GM21737 (cell line): ENCODE results near the gene DPY30.

Experiments used
- ATAC-seq: cut with Tn5 transposase; IDR thresholded peaks from one replicate; pipeline ENCODE4 v1.9.1; 2021; ENCODE audit warnings: mild to moderate bottlenecking, moderate library complexity; ENCODE audit not compliant: unreplicated experiment

The DPY30 gene

GRCh38 chr2:32010280-32010669 lies 29.3 kb downstream of the DPY30 start:
- ATAC-seq, result peak; percentile 41

GRCh38 chr2:32009516-32010256 lies 29.9 kb downstream of the DPY30 start:
- peak; percentile 24 for ATAC-seq

DNA sequence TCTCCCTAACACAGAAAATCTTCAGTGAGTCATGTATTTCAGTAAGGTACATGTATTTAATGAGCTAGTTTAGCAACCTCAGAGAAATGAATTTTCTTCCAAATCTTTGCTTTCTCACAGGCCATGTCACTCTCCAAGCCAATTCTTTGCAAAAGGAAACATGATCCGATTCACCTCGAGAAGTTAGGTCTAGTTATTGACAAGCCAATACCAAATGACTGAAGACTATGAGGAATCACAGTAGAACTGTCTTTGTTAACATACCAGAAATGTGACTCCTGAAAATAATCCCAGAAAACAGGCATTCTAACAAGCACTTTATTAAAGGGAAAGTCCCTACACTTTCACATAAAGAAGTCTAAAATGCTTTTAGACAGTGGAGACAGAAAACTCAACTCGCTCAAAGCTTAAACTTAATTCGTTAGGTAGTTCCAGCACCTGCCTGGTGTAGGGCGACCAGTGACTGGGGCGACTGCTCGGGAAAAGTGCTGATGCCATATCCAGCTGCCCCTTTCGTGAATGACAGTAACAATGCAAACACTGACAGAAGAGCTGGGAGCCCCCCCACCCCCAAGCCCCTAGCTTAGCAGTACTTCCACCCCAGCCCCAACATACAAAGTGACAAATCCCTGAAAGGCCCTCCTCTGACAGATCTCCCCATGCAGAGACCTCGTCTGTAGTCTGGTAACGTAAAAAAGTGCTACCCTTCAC lies 30.6 kb downstream of the DPY30 start:
- no peak for ATAC-seq

DNA sequence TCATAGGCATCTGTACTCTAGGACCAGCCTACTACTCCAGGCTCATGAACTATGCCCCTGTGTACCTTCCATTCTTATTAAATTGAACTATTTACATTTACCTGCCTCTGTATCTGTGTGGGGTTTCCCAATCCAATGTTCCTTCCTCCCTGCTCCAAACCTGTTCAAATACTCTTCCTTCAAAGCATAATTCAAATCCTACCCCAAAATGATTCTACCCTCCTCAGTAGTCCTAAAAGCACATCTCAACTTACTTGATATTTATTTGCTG lies 32.5 kb downstream of the DPY30 start:
- ATAC-seq, result no peak

DNA sequence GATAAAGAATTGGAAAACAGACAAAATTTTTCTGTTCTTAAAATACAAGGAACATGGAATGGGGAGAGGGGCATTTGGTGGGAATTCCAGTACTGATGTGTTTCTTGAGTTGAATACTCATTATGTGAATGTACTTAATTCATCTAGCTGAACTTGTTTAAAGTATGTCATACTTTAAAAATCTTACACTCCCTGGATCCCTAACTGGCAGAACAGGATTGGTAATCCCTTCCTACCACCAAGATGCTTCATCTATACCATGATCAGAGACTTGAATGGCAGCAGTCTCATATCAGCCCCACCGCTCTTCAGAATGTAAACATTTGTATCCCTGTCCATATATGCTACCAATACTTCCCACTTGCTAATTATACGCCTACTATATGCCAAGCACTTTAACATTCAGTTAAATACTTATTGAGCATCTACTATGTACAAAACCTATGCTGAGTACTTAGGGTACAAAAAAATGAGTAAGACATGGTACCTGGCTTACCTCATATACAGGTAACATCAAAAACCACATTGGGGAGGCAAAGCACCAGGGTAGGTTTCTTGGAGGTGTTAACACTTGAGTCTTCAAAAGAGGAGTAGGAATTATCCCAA lies 34.1 kb downstream of the DPY30 start:
- ATAC-seq, result no peak

DNA sequence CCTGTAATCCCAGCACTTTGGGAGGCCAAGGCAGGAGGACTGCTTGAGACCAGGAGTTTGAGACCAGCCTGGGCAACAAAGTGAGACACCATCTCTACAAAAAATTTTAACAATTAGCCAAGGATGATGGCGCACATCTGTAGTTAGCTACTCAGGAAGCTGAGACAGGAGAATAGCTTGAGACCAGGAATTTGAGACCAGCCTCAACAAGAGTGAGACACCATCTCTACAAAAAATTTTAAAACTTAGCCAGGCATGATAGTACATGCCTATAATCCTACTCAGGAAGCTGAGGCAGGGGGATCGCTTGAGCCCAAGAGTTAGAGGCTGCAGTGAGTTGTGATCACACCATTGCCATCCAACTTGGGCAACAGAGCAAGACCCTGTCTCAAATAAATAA lies 35.8 kb downstream of the DPY30 start:
- ATAC-seq, result no peak

DNA sequence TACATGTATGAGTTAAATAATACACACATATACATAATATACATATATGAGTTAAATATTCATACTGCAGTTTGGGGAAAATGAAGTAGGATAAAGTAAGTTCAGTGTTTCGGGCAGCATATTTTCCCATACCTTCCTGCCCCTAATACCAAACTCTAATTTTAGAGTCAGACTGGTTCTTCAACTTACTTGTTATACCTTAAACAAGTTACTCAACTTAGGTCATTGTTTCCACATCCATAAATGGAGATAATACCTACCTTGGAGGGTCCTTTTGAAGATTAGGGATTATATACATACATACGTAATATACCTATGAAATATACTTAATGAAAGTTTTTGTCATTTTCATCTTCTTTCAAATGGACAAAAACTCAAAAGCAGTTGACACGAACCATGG lies 37.2 kb downstream of the DPY30 start:
- no peak for ATAC-seq

- ATAC-seq, result no peak
Observed at GRCh38 chr2:31999438-31999837, 40.2 kb downstream of the DPY30 start.

- no peak for ATAC-seq
Observed at GRCh38 chr2:31998731-31999383, 40.7 kb downstream of the DPY30 start.

DNA sequence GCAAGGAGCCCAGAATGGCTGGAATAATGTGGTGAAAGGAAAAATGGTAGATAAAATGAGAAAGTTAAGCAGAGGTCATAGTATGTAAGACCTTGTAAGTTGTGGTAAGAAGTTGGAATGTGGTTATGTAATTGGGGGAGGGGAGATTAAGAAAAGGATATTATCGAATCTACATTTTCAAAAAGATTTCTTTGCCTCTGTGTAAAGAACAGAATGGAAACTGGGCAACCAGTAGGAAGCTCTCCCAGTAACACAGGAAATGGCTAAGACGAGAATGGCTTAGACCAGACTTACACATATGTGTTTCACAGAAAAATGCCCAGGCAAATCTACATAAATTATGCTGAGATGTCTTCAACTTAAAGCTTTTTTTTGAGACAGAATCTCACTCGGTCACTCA lies 42.0 kb downstream of the DPY30 start:
- ATAC-seq, result no peak

GRCh38 chr2:31996571-31997150 lies 42.9 kb downstream of the DPY30 start:
- no peak for ATAC-seq

- ATAC-seq, result no peak
Observed at GRCh38 chr2:31992934-31993333, 46.7 kb downstream of the DPY30 start.

- ATAC-seq, result no peak
Observed at GRCh38 chr2:31992025-31992579, 47.5 kb downstream of the DPY30 start.

DNA sequence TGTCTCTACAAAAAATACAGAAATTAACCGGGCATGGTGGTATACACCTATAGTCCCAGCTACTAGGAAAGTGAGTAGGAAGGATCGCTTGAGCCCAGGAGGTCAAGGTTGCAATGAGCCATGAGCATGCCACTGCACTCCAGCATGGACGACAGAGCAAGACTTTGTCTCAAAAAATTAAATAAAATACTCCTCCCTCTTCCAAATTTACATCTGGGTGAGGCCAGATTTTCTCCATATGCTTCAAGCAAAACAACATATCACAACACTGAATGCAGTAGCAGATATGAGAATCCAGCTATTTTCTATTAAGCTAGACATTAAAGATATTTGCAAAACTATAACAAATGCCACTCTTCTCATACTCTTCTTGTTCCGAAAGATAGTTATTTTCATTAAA lies 49.7 kb downstream of the DPY30 start:
- no peak for ATAC-seq

DNA sequence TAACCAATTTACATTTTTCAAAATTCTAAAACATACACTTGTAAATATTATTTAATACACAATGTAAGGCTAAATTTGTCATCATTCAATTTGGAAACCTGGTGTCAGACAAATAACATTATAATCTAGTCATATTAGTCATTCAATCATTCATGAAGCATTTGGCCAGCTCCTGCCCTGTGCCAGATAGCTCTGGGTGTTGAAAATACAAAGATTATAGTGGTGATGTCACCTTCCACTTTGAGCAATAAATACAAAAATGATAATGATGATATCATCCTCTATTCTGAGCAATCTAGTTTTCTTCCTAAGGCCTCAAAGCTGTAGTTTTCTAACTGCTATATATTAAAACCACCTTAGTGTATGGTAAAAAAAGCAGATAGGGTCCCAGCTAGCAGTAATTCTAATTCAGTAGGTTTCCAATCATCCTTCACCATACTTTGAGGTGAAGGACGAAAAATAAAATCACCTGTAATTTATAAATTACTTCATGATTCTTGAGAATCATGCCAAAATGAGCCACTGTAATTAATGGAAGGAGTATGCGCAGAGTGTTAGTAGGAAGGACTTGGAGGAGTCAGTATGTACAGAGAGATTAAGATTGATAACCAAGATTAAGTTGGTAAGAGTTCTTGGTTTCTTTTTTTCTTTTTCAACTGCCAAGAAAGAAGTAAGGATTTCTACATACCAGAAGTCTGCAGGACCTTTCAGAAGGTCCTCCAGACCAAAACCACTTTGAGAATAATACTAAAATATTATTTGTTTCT lies 52.0 kb downstream of the DPY30 start:
- ATAC-seq, result no peak

DNA sequence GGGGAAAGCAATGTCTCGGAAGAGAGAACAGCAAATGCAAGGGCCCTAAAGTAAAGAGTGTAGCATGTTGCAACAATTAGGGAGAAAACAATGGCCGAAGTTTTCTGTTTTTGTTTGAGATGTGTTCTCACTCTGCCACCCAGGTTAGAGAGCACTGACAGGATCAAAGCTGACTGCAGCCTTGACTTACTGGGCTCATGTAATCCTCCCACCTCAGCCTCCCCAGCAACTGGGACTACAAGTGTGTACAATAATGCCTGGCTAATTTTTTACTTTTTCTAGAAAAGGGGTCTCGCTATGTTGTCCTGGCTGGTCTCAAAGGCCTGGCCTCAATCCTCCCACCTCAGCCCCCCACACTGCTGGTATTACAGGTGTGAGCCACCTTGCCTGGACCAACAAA lies 52.7 kb downstream of the DPY30 start:
- no peak for ATAC-seq

GRCh38 chr2:31983762-31984467 lies 55.7 kb downstream of the DPY30 start:
- ATAC-seq, result no peak

DNA sequence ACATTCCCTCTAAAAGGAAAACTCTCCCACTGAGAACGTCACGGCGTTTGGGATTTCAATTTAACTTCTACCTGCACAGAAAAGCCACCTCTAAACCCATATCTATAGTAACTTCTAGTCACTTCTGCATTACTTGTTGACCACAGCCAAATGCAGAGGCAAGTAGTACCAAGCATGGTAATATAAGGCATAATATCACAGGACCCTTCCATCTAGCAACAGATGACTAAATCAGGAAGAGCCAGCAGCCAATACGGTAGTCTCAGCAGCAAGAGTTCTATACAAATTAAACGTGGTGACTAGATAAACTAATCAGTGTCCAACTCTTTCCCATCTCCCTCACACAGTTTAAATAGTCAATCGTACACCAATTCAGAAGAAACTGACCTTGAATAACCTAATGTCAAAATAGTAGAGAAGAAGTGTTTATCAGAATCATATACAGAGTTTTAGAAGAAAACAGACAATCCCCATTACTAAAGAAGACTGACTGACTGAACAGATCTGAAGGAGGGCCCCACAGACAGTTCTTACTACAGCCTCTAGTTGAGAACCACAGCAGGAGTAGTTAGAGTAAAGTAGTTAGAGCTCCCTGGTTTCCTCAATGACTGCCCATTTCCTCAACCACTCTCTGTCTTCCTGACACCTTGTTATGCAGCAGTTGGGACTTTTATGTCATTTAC lies 58.8 kb downstream of the DPY30 start:
- peak; percentile 98 for ATAC-seq

DNA sequence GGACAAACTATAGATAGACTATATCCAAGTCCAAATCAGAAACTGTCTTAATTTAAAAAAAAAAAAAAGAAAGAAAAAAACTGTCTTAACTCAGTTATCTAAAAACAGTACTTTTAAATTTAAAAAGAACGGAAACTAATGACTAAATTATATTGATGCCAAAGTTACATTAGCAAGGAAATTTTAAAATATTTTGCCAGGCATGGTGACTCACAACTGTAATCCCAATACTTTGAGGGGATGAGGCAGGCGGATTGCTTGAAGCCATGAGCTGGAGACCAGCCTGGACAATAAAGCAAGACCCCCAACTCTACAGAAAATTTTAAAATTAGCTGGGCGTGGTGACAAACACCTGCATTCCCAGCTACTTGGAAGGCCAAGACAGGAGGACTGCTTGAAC lies 59.6 kb downstream of the DPY30 start:
- ATAC-seq, result no peak
